GM19372 (cell line): ENCODE measurements around the gene GCNA.

ENCODE experiments used
- ATAC-seq: cut with Tn5 transposase; IDR thresholded peaks from one replicate; pipeline ENCODE4 v1.9.1; 2021; ENCODE audit warnings: mild to moderate bottlenecking, low read depth, moderate library complexity; ENCODE audit not compliant: unreplicated experiment

The GCNA gene, protein sequence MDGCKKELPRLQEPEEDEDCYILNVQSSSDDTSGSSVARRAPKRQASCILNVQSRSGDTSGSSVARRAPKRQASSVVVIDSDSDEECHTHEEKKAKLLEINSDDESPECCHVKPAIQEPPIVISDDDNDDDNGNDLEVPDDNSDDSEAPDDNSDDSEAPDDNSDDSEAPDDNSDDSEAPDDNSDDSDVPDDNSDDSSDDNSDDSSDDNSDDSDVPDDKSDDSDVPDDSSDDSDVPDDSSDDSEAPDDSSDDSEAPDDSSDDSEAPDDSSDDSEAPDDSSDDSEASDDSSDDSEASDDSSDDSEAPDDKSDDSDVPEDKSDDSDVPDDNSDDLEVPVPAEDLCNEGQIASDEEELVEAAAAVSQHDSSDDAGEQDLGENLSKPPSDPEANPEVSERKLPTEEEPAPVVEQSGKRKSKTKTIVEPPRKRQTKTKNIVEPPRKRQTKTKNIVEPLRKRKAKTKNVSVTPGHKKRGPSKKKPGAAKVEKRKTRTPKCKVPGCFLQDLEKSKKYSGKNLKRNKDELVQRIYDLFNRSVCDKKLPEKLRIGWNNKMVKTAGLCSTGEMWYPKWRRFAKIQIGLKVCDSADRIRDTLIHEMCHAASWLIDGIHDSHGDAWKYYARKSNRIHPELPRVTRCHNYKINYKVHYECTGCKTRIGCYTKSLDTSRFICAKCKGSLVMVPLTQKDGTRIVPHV

DNA sequence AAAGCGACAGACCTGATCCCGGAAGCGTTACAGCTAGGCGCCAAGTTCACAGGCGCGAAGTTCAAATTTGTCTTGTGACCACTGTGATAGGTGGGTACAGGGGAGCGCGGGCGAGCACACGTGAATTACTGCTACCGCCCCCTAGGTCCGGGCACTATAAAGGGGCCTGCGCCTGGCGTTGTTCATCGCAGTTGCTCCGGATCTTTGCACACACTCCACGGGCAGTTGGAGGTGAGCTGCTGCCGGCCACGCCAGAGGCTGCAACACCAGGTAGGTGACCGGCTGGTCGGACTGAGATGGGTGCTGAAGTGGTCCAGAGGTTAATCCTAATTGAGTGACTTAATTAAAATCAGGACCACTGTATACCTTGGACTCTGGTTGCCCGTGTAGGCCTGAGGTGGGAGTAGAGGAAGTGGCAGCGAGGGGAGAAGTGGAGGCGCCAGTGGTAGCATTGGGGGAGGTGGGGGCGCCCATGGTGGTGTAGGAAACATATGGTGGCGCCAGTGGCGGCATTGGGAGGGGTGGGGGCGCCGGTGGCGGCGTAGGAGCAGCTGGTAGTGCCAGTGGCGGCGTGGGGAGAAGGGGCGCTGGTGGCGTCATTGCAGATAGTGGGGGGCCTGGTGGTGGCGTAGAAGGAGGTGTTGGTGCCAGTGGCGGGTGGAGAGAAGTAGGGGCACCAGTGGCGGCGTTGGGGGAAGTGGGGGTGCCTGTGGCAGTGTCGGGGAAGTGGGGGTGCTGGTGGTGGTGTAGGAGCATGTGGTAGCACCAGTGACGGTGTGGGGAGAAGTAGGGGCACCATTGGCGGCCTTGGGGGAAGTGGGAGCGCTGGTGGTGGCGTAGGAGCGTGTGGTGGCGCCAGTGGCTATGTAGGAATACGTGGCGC lies at the start of gene GCNA:
TSS of gene GCNA (plus strand) at position 185 of the 883 bp plus-strand sequence. CDS start 2,385 bp downstream, outside the sequence.
- no peak for ATAC-seq

DNA sequence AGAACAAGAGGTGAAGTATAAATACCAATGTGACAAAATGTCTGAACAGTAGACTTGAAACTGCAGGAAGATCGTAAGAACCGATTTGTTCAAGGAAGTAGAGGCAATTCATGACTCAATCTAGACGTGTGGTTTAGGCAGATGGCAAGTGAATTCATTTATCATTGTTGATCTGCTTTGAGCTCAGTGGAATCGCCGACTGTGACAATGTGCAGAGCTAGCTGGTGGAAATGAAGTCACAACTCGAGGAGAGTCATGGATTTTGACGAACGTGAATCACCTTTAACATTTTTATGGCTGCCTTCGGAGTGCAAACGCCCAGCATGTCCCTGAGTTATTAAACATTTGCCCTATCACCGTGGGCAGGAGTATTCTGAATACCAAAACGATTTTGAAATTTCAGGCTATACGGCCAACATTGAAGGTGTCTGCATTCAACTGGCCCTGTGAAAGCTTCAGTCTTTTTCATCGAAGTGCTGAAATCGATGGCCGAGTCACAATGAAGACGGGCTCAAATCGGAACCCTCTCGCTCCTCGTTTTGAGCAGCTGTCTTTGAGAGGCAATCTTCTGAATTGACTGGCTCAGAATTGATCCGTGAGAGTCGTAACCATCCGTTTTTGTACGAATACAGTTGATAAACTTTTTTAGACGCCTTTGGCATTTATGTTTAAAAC lies 46.0 kb upstream of the GCNA start:
- ATAC-seq, result no peak

DNA sequence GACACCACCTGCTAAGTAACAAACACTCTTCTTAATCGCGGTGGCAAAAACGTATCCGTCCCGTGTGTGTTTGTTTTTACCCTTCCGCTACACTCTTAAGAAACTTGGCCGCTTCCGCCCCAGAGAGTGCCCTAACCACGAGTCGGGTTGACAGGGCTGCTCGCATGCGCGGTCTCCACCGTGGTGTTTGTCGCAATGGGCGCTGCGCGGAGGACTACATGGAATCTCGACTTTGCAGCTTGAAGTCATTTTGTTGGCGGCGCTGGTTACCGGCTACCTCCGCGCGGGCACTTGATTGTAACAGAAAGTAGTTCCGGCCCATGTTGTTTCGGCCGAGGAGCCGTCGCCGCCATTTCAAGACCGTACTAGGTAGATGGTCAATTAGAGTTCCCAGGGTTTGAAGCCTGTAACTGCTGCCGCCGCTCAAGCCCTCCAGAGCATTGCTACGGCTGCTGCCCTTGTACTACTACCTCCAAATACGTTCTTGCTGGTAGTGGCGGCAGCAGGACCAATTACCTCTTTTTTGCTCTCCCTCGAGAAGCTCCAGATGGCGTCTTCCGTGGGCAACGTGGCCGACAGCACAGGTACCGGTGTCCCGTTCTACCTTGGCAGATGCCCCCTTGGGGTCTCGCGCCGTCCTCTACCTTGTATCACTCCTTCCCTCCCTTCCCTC lies 45.3 kb upstream of the GCNA start, which contains the start of gene OGT:
TSS of gene OGT (plus strand) at position 352 of the 673 bp plus-strand sequence. CDS start at position 548, 196 bp downstream.
- peak; percentile 76 for ATAC-seq

DNA sequence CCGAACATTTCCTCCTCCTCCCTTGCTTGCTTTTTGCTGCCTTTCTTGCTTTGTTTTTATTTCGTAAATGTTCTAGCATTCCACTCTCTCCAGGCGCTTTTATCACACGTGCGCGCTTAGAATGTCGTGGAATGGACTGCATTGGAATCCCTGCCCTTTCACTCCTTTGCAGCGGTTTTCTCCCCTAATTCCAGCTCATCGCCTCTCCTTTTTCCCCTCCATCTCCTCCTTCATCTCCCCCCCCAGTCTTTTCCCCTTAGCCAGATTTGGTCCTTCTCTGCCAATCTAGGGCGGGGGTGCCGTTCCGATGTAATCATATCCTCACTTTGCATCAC lies 44.8 kb upstream of the GCNA start:
- no peak for ATAC-seq

DNA sequence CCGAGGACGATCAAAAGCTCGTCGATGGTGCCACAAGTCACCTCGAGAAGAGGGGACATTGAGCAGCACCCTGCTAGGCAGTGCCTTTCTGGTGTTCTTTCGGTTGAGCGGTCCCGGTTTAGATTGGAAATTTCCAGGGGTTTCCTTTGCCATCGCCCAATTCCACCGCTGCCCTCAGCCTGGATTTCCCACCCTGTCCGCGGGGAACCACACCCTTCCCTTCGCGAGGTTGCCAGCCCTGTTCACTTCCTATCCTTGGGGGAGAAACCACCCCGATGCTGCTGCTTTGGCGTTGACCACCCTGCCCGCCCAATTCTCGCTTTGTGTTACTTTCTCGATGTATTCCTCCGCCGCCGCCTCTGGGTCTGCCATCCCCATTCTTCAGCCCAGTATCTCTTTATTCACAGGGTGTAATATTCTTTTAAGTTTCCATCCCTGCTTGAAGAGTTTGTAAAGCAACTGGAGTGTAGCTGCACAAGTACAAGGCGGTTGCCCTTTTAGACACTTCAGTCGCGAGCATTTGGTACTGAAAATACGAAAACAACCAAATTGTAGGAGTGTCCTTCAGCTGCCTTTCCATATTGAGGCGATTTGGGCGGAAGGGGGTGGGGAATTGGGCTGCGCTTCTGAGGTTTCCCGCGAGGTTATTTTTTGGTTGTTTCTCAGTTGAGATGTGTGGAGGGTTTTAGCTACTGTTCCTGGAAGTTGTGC lies 44.2 kb upstream of the GCNA start:
- ATAC-seq, result no peak

DNA sequence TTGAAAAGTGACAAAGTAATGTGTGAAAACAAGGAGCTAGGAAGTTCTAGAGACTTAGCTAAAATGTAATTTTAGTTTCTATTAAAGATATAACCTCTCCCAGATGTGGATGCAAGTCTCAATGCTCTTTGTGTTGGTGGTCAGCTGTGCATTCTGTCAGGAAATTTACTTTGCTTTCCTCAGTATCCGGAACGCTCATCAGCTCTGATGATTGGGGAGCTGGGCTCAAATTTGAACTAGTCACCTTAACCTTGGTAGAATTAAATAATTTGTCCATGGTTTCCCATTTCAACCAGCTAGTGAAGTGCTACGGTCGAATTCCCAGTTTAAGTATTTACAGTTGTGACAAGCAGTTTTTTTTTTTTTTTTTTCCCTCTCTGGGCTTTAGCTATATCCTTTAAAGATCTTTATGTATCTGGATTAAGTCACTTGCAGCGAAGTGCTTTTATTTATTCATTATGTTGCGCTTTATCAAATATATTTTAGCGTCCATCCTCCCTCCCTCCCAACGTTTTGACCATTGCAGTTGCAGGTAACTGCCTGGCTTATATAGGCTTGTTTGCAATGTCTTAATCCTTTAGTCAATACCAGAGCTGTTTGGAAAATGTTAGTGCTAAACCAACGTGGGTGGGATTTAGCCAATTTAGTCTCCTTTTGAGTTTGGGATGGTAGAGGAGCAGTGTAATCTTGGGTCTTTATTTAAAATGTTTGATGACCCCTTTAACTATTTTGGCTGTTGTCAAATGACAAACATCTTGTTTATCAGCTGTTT lies 43.3 kb upstream of the GCNA start:
- no peak for ATAC-seq

DNA sequence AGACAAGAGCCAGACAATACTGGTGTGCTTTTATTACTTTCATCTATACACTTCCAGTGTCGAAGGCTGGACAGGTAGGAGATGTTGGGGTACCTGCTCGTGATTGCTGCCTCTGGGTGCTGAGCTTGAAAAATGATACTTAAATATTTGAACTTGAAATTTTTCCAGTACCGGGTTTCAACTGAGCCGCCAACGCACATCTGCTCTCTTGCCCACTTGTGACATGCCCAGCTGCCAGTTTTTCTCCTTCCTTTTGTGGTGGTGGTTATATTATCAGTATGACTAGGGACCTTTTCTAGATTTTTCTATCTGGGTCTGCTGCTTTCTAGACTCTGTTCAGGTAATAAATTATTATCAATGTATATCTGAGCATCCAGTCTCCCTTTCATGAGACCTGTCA lies 42.0 kb upstream of the GCNA start:
- ATAC-seq, result no peak

DNA sequence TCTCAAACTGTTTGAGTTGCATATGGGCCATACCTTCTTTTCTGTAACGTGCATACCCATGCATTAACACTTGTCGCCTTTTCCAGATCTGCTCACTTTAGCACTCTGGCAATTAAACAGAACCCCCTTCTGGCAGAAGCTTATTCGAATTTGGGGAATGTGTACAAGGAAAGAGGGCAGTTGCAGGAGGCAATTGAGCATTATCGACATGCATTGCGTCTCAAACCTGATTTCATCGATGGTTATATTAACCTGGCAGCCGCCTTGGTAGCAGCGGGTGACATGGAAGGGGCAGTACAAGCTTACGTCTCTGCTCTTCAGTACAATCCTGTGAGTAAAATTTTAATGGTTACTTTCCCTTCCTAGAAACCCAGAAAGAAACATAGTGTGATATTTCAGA lies 40.5 kb upstream of the GCNA start:
- ATAC-seq, result no peak

DNA sequence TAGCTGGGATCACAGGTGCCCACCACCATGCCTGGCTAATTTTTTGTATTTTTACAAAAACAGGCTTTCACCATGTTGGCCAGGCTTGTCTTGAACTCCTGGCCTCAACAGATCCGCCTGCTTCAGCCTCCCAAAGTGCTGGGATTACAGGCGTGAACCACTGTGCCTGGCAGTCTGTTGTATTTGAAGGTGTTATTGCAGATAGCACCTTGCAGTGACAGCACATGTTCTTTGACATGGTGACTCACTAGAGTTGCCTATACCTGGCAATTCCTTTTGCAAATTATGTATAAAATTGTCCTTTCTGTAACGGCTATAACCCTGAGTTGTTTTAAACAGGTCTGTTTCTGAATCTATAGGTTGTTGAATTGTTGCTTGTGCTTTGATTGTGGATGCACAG lies 37.4 kb upstream of the GCNA start:
- ATAC-seq, result peak; percentile 19

DNA sequence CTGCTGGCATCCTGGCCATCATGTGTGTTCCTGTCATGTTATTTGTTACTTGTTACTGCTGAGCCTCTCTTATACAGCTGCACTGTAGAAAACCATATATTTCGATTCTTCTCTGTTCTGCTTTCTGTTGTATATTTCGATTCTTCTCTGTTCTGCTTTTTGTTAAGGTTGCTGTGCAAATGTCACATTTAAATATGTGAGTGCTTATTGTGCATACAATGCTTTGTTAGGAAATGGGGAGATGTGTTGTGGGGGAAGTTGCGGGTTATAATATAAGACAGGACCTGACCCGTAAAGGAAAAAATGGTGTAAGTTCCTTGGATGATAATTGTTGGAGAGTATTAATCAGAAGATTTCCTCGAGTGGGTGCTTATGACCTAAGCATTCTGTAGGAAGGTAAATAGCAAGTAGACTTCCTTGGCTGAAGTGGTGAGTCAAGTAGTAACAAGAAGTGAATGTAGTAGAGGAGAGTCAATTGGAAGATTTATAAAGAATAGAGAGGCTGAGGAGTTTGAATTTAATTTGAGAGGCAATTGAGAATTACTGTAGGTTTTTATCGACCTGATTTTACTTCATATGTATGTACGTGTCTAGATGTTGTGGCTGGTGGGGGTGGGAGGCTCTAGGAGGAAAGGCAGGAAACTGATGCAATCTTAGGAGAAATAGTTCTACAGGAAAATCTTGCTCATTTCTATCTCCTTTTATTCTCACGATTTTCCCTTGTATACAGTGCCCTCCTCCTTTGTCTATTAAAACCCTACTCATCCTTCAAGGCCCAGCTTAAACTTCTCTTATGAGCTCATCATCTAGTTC lies 36.8 kb upstream of the GCNA start:
- ATAC-seq, result peak; percentile 71

DNA sequence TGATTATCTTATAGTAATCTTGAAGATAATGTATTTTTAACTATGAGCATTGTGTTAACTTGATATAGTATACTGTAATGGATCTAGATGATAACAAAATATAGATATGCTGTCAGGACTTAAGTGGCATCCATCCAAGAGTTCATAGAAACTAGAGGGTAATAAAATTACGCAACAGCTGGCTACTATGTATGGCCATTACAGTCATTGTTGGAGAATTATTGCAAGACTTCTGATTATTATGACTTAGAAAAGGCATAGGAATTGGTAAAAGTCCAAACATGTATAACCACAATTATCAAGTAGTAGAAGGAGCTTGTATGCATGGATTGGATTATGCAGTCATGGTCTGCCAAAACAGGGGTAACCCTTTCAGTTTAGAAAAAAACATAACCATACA lies 35.8 kb upstream of the GCNA start:
- no peak for ATAC-seq

DNA sequence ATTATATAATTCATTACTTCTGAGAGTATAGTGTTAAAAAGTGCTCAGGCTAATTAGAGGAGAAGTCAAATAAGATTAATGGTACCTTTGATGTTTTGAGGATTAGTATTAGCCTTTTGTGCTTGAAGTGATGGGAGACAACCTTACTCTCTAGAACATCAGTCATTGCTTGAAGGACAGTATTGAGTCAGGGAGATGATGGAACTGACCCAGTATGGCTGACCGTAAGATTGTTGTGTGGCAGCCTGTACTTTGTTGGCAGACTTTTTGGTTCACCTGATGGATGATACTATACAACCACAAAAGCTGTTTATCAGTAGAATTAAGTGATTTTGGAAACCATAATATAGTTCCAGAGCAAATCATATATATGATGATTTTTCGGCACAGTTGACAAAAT lies 35.4 kb upstream of the GCNA start:
- no peak for ATAC-seq

DNA sequence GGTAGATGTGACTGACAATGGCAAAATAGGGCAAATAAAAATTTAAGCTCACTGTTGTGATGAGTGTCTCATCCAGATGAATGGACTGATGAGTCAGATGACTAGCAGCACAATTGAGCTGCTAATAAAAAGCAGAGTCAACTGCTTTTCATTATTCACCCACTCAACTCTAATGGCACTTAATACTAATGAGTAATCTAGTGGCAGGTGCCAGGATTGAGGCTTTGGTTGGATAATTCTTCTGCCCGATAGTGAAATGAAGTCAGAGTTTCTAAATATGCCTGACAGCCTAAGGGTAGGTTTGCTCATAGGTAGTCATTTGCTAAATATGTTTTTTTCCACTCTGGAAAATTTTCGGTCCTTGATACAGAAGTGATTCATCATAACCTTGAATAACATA lies 34.9 kb upstream of the GCNA start:
- no peak for ATAC-seq

DNA sequence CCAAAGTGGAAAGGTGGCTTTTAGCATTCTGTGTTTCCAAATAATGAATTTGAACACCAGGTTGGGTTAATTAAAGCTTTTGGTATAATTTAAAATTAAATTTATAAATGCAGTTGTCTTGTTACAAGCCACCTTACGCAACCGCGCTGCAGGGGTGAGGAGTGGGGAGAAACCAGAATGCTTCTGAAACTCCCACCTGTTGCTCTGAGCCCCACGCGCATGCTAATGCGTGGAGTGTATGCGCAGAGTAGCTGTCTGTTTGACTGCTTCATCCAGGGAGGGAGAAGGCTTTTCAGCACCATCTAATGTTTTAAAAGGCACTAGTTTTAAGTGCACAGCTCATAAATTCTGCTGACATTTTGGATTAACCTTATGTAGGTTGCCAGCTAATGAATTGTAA lies 32.9 kb upstream of the GCNA start:
- no peak for ATAC-seq

DNA sequence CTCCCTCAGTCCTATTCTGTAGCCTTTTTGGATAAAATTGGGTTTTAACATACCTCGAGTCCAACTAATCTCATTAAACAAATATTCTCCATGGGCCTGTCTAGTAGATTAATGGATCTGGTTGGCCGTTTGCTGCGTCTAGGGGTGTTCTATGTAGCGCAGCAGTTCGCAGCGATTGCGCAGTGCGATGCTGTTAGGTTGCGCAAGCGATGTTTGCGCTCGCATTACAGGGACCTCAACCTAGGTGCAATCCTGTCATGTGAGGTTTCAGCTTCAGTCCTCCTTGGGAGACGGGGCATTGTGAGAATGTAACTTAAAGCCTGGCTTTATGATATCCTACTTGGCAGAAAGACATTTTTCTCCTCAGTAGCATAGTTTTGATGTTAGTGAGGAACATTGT lies 31.4 kb upstream of the GCNA start:
- ATAC-seq, result no peak

DNA sequence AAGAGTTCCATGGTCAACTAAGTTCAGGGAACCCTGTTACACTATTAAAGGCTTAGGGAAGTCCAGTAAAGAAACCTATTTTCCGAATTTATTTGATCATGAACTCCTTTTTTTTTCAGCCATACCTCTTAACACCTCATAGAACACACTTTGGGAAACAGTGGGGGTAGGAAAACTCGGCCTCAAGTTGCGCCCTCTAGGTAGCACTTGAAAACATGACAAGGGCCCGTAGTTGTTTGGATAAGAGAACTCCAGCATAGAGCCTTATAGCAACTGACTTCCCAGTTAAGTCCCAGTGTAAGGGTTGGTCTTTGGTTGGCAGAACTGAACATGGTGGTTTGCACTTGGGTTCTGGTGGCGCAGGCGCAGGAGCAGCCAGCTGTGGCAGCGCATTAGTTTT lies 30.9 kb upstream of the GCNA start:
- ATAC-seq, result no peak

DNA sequence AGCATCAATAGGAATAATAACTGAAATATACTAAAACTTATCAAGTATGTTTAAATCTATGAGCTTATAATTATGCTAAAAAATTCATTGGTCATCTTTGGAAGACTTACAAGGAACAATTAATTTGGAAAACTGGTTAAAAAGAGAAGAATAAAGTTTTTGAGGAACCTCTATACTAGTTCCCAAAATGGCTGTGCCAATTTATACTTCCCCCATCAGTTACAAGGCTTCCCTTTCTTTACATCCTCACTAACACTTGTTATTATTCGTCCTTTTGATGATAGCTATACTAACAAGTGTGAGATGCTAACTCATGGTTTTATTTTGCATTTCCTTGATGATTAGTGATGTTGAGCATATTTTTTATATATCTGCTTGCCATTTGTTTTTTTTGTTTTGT lies 28.3 kb upstream of the GCNA start:
- no peak for ATAC-seq

DNA sequence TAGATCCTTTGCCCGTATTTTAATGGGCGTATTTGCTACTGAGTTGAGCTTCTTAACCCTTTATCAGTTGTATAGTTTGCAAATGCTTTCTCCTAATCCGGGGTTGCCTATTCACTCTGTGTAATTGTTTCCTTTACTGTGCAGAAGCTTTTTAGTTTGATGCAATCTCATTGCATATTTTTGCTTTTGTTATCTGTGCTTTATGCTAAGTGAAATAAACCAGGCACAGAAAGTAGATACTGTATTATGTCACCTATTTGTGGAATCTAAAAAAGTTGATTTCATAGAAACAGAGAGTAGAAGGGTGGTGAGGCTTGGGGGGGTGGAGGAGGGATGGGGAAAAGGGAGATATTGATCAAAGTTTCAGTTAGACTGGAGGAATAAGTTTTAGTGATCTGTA lies 27.7 kb upstream of the GCNA start:
- ATAC-seq, result no peak
